G401 (cell line): ENCODE data around the gene KPNA4. TPM values are rescaled to one million over a fixed set of nuclear protein-coding genes. Genes with fewer than 3 reads are reported as not detected.
"Not testable (repeated sequence)": the region's sequence is repeated elsewhere in the genome, so short reads cannot be mapped to it uniquely, and the experiment has no call there.

Experiments used
- DNase-seq: peaks from one replicate; pipeline ENCODE4 v3.0.0-alpha.2; 2015; ENCODE audit warnings: low spot score
- in situ Hi-C: cut with HindIII; loops from 2 replicates; pipeline ENCODE4 v1.10.0; 2016; ENCODE audit warnings: low sequenced_read_pairs, mixed read lengths
- total RNA-seq: library from RNA; depleted of rRNA; stranded (reverse); fragments of >200 nt; shearing (Covaris generic); gene quantifications from 2 replicates; pipeline ENCODE4 v1.2.3, GENCODE V29; 2014; rRNA removed

KPNA4 gene
- 20.3 and 25.6 TPM in 2 replicates for total RNA-seq

- peak; percentile 95 for DNase-seq
- in situ Hi-C loops = no loop called here
Measured at GRCh38 chr3:160565442-160566403, at the start of gene KPNA4. TSS of gene KPNA4 (minus strand) at chr3:160565571. CDS start at chr3:160565282, 289 bp downstream.

- DNase-seq = no peak
- in situ Hi-C loops = no loop called here
Measured at GRCh38 chr3:160613661-160614060, 48.3 kb upstream of the KPNA4 start.

GRCh38 chr3:160612386-160613075, 47.2 kb upstream of the KPNA4 start:
- in situ Hi-C loops = no loop called here
- no peak for DNase-seq

- in situ Hi-C loops = no loop called here
- DNase-seq = no peak
Measured at GRCh38 chr3:160611141-160611540, 45.8 kb upstream of the KPNA4 start.

GRCh38 chr3:160608870-160609269, 43.5 kb upstream of the KPNA4 start:
- DNase-seq = no peak
- in situ Hi-C loops = no loop called here

- in situ Hi-C loops = no loop called here
Measured at GRCh38 chr3:160607826-160608225, 42.5 kb upstream of the KPNA4 start.

GRCh38 chr3:160605315-160605714, 39.9 kb upstream of the KPNA4 start:
- in situ Hi-C loops = no loop called here
- no peak for DNase-seq

More at GRCh38 chr3:160607826-160608225, 42.5 kb upstream of the KPNA4 start:
- DNase-seq = no peak

GRCh38 chr3:160603845-160604244, 38.5 kb upstream of the KPNA4 start:
- DNase-seq, in situ Hi-C loops: not testable (repeated sequence)

- no peak for DNase-seq
Measured at GRCh38 chr3:160602259-160602658, 36.9 kb upstream of the KPNA4 start.

GRCh38 chr3:160601288-160601687, 35.9 kb upstream of the KPNA4 start:
- no peak for DNase-seq
- in situ Hi-C loops = no loop called here

More at GRCh38 chr3:160602259-160602658, 36.9 kb upstream of the KPNA4 start:
- in situ Hi-C loops = no loop called here

GRCh38 chr3:160598865-160599264, 33.5 kb upstream of the KPNA4 start:
- in situ Hi-C loops = no loop called here
- DNase-seq = no peak

GRCh38 chr3:160588023-160588422, 22.7 kb upstream of the KPNA4 start:
- in situ Hi-C loops = no loop called here
- DNase-seq = no peak

GRCh38 chr3:160587105-160587504, 21.7 kb upstream of the KPNA4 start:
- DNase-seq = no peak
- in situ Hi-C loops = no loop called here

- no peak for DNase-seq
- in situ Hi-C loops = no loop called here
Measured at GRCh38 chr3:160586679-160587078, 21.3 kb upstream of the KPNA4 start.

- in situ Hi-C loops = no loop called here
- no peak for DNase-seq
Measured at GRCh38 chr3:160583451-160583850, 18.1 kb upstream of the KPNA4 start.

- no peak for DNase-seq
- in situ Hi-C loops = no loop called here
Measured at GRCh38 chr3:160580938-160581337, 15.6 kb upstream of the KPNA4 start.

GRCh38 chr3:160577556-160578195, 12.3 kb upstream of the KPNA4 start:
- DNase-seq = no peak

GRCh38 chr3:160577093-160577492, 11.7 kb upstream of the KPNA4 start:
- DNase-seq = no peak
- in situ Hi-C loops = no loop called here

More at GRCh38 chr3:160577556-160578195, 12.3 kb upstream of the KPNA4 start:
- in situ Hi-C loops = no loop called here

GRCh38 chr3:160576621-160577020, 11.2 kb upstream of the KPNA4 start:
- no peak for DNase-seq
- in situ Hi-C loops = no loop called here

- in situ Hi-C loops = no loop called here
- DNase-seq = no peak
Measured at GRCh38 chr3:160575589-160575988, 10.2 kb upstream of the KPNA4 start.
